GM12865 (cell line): Measurements from ENCODE around the gene TTLL9.
A peak's percentile ranks its signal among the peaks of the same experiment; 100 is the strongest.

Experiments
- DNase-seq: peaks from one replicate; pipeline ENCODE4 v3.0.0; 2010; ENCODE audit warnings: low read depth
- H3K4me3 ChIP-seq: 2 replicates; pipeline ENCODE4 v1.5.1; 2011; ENCODE audit warnings: mild to moderate bottlenecking, low read depth, low read length, control low read depth
- TF ChIP-seq, protein P1 (sequence below): IDR thresholded peaks from 2 replicates; pipeline ENCODE4 v1.5.1; 2011; ENCODE audit warnings: low read length, control low read depth, low read depth, inconsistent platforms; ENCODE audit not compliant: insufficient read depth; ENCODE audit errors: missing control alignments

Gene TTLL9

DNA sequence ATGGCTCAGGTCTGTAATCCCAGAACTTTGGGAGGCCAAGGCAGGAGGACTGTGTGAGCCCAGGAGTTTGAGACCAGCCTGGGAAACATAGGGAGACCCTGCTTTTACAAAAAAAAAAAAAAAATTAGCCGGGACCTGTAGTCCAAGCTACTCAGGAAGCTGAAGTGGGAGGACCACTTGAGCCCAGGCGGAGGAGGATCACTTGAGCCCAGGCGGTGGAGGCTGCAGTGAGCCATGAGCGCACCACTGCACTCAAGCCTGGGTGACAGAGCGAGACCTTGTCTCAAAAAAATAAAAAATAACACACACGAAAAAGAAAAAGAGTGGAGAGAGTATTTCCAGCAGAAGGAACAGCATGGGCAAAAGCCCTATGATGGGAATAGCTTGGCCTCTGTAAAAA lies 2.0 kb downstream of the TTLL9 start:
- TF ChIP-seq, protein P1, sequence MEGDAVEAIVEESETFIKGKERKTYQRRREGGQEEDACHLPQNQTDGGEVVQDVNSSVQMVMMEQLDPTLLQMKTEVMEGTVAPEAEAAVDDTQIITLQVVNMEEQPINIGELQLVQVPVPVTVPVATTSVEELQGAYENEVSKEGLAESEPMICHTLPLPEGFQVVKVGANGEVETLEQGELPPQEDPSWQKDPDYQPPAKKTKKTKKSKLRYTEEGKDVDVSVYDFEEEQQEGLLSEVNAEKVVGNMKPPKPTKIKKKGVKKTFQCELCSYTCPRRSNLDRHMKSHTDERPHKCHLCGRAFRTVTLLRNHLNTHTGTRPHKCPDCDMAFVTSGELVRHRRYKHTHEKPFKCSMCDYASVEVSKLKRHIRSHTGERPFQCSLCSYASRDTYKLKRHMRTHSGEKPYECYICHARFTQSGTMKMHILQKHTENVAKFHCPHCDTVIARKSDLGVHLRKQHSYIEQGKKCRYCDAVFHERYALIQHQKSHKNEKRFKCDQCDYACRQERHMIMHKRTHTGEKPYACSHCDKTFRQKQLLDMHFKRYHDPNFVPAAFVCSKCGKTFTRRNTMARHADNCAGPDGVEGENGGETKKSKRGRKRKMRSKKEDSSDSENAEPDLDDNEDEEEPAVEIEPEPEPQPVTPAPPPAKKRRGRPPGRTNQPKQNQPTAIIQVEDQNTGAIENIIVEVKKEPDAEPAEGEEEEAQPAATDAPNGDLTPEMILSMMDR, result no peak
- H3K4me3 ChIP-seq, result no peak overlapping the region
- no peak for DNase-seq

DNA sequence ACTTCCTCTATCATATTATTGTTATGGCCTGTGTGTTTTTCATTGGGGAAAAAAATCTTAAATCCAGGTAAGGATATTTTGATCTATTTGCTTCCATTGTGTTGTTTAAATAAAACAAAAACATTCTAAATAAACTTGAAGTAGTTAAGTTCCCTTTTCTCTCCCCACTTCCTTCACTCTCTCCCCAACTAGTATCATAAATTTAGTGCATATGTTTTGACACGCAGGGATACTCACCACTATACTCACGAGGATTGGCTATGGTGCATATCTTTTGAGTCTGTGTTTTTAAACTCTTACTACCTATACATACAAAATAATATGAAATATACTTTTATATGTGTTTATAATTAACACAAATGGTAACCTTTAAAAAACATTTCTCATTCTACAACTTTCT lies 5.2 kb downstream of the TTLL9 start:
- TF ChIP-seq, protein P1, result no peak
- DNase-seq, result no peak
- H3K4me3 ChIP-seq, result no peak overlapping the region

DNA sequence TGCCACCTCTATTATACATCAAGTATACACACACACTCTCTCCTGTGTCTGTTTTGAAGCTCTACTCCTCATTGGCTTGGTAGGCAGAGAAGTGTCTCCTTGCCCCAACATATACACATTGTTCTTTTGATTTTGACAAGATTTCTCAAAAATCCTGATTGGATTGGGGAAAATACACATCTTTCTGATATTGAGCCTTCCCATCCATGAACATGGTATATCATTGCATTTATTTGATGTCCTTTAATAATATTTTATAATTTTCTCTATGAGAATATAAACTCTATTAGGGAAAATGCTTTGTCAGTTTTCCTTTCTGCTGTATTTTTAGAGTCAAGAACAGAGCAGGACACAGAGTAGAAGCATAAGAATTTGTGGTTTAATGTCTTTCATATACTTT lies 7.2 kb downstream of the TTLL9 start:
- no peak overlapping the region for H3K4me3 ChIP-seq
- TF ChIP-seq, protein P1, result no peak
- no peak for DNase-seq

DNA sequence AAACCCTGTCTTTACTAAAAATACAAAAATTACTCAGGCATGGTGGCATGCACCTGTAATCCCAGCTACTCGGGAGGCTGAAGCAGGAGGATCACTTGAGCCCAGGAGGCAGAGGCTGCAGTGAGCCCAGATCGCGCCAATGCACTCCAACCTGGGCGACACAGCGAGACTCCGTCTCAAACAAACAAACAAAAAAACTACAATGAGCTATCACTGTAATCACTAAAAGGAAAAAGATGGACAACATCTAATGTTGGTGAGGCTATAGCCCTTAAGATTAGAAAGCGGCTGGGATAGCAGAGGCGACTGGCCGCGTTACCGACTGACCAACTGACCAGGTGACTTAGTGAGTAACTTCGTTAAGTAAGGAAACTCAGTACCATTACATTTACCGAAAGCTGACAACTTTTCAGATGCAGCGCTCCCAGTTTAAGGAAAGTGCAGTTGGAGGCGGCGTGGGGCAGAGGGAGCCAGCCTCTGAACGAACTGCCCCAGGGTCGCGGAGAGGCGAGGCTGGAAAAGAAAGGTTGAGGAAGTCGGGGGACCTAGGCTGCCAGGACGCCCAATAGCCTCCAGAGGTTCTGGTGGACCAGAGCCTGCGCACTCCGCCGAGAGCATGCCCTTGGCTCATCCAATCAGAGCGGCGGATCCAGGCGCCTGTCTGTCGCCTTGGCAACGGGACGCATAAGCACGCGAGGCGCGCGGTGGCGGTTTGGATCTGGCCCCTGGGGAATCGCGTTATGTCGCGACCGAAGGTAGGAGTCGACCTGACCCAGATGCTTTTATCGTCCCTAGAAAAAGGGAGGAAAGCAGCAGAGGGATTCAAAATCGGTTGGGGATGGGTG lies 8.9 kb downstream of the TTLL9 start:
- TF ChIP-seq, protein P1, result no peak
- DNase-seq, result peak; percentile 95
- H3K4me3 ChIP-seq, result peak overlapping the region; percentile 69

- TF ChIP-seq, protein P1, result no peak
- no peak for DNase-seq
- no peak overlapping the region for H3K4me3 ChIP-seq
These were observed 11.5 kb downstream of the TTLL9 start for GRCh38 chr20:31881945-31882344.

- DNase-seq, result no peak
- H3K4me3 ChIP-seq, result no peak overlapping the region
- TF ChIP-seq, protein P1, result no peak
These were observed 13.4 kb downstream of the TTLL9 start for GRCh38 chr20:31883829-31884228.

DNA sequence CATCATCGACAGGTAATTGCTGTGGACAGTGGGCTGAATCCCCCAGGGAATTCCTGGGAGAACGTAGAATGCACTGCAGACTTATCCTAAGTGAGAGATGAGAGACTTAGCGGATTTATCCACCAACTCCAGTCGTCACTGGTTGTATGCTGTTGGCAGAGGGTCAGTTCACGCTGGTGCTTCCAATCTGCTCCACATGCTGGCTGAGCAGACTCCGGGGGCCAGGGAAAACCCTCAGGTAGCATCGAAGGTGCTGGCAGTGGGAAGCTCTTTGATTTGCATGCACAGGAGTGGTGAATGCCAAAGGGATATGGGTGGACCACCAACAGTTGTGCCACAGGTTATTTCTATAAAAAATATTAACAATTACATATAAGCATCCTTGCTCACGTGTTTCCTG lies 20.2 kb downstream of the TTLL9 start:
- H3K4me3 ChIP-seq, result no peak overlapping the region
- DNase-seq, result no peak
- TF ChIP-seq, protein P1, result no peak
